Kidney (tissue), 14 donors: ENCODE measurements around the gene S100A4. TPM values are rescaled to one million over a fixed set of nuclear protein-coding genes. Genes with fewer than 3 reads are reported as not detected.

ENCODE experiments used
- DNase-seq, 5 donors: peaks; one replicate each; pipeline ENCODE4 v3.0.0-alpha.2; 2013 to 2020
- FAIRE-seq: peaks from 2 replicates; lab custom pipeline; 2012; peaks lifted over from hg19 to GRCh38; lab: Jason Lieb, UNC
- H3K27ac ChIP-seq, 2 donors: one replicate each; pipeline ENCODE4 v1.7.0; 2013; ENCODE audit warnings: low read depth in 2 of 2, low read length in 2 of 2, inconsistent platforms in 1 of 2
- H3K27me3 ChIP-seq: one replicate; pipeline ENCODE4 v1.7.1; 2013; ENCODE audit warnings: low read length, inconsistent platforms; ENCODE audit not compliant: control insufficient read depth, insufficient read depth
- H3K36me3 ChIP-seq, 3 donors: one replicate each; pipeline versions ENCODE4 v1.7.0 to v1.7.1; 2013; ENCODE audit warnings: low read length in 3 of 3, control low read depth in 1 of 3, inconsistent platforms in 1 of 3; ENCODE audit not compliant: insufficient read depth in 3 of 3, control insufficient read depth in 2 of 3
- H3K4me1 ChIP-seq, 3 donors: one replicate each; pipeline versions ENCODE4 v1.7.0 to v1.7.1; 2013; ENCODE audit warnings: low read length in 3 of 3, inconsistent platforms in 1 of 3, low read depth in 1 of 3; ENCODE audit not compliant: control insufficient read depth in 2 of 3, insufficient read depth in 2 of 3
- H3K4me3 ChIP-seq, 3 donors: one replicate each; pipeline versions ENCODE4 v1.7.0 to v1.8.1; 2013; ENCODE audit warnings: low read length in 3 of 3, control low read depth in 1 of 3, inconsistent platforms in 1 of 3
- H3K9ac ChIP-seq, 3 donors: one replicate each; pipeline versions ENCODE4 v1.7.0 to v1.7.1; 2013; ENCODE audit warnings: low read length in 3 of 3, control low read depth in 1 of 3, inconsistent platforms in 1 of 3
- H3K9me3 ChIP-seq, 3 donors: one replicate each; pipeline versions ENCODE4 v1.7.0 to v1.7.1; 2013; ENCODE audit warnings: low read length in 3 of 3, control low read depth in 1 of 3, inconsistent platforms in 1 of 3; ENCODE audit not compliant: control insufficient read depth in 2 of 3, insufficient read depth in 1 of 3
- CTCF ChIP-seq: IDR thresholded peaks from 3 replicates; pipeline ENCODE4 v1.5.1; 2012; ENCODE audit warnings: mild to moderate bottlenecking, moderate library complexity, borderline replicate concordance; ENCODE audit not compliant: insufficient read depth; ENCODE audit errors: extremely low read depth
- intact Hi-C: fragments of 100-400 bp; cut with DNase I; formaldehyde crosslinking; loops from one replicate; pipeline ENCODE4 v1.11.1; 2022
- polyA plus RNA-seq: library from polyadenylated mRNA; stranded (reverse); fragments of 350-450 nt; fragmentation: Illumina TruSeq; extraction: RNeasy Lipid Tissue Mini Kit (QIAGEN cat#74804); gene quantifications from one replicate; pipeline ENCODE4 v1.2.3, GENCODE V29; 2014; ENCODE audit warnings: low read depth, low replicate concordance; ENCODE audit not compliant: insufficient read depth
- total RNA-seq: library from RNA; stranded (reverse); fragmentation: NEBNext Ultra II Directional; extraction: Animal tissue kit (Norgen Biotek cat#: 25700); gene quantifications from one replicate; pipeline ENCODE4 v1.2.1, GENCODE V29; 2021
- donor health status: control.
- donor health status: control.
- donor health status: control.
- donor health status: control.
- donor health status: control.
- donor health status: DM: yes; HTN: yes; CAD: no.
- donor health status: Normal renal cell carcinoma (clear cell type).

S100A4 gene
- total and polyA plus RNA-seq, 2 donors from 2014 or later: 141 to 204 TPM

GRCh38 chr1:153539395-153540093, 6.1 kb downstream of the S100A4 start:
- FAIRE-seq (no peak), DNase-seq (no peak)
- H3K36me3 ChIP-seq: no peaks in the 10 kb centered on the region
- no peaks in the 10 kb centered on the region for H3K27me3 ChIP-seq
- H3K4me3 ChIP-seq: no peak overlapping the region
- peaks cover 1 to 36% (median 17%) of the 10 kb centered on the region in 3 donors for H3K4me1 ChIP-seq
- no peak for TF ChIP-seq CTCF
- intact Hi-C loops: no loop called here
- H3K9ac ChIP-seq: peak overlapping the region in 1 of 3 donors; percentile 34
- peak overlapping the region; percentile 53 to 59 for H3K27ac ChIP-seq
- H3K9me3 ChIP-seq: no peaks in the 10 kb centered on the region

- Histone ChIP-seq H3K27ac (peak overlapping the region; percentile 38 to 63), H3K4me3 (no peak overlapping the region), H3K4me1 (peaks cover 0 to 38% (median 14%) of the 10 kb centered on the region in 3 donors), H3K36me3 (no peaks in the 10 kb centered on the region), H3K9ac (no peak overlapping the region), H3K27me3 (no peaks in the 10 kb centered on the region), H3K9me3 (no peaks in the 10 kb centered on the region)
- intact Hi-C loops: no loop called here
- TF ChIP-seq CTCF: no peak
- peak in 2 of 5 donors; percentile 46 to 70 for DNase-seq
- FAIRE-seq: no peak
These were observed 7.2 kb downstream of the S100A4 start for GRCh38 chr1:153538315-153538821.

- Histone ChIP-seq H3K9me3 (no peaks in the 10 kb centered on the region), H3K27me3 (no peaks in the 10 kb centered on the region), H3K4me1 (peaks cover 0 to 34% (median 18%) of the 10 kb centered on the region in 3 donors), H3K27ac (peak overlapping the region in 1 of 2 donors; percentile 95), H3K36me3 (no peaks in the 10 kb centered on the region), H3K4me3 (no peak overlapping the region), H3K9ac (no peak overlapping the region)
- no peak for TF ChIP-seq CTCF
- intact Hi-C loops: no loop called here
- FAIRE-seq: no peak
- DNase-seq: peak in 1 of 5 donors; percentile 45
These were observed 8.3 kb downstream of the S100A4 start for GRCh38 chr1:153537376-153537730.
